NB4 (cell line): ENCODE data around the gene RPL38.

Experiments
- DNase-seq: peaks from one replicate; pipeline ENCODE4 v3.0.0; 2010; ENCODE audit warnings: low read depth
- H3K4me3 ChIP-seq: one replicate; pipeline ENCODE4 v1.5.1; 2011; ENCODE audit warnings: mild to moderate bottlenecking, low read depth, low read length, moderate library complexity
- MAX ChIP-seq: IDR thresholded peaks from 2 replicates; pipeline ENCODE4 v1.6.1; 2011; ENCODE audit warnings: low read depth, low read length
- MYC ChIP-seq: IDR thresholded peaks from 2 replicates; pipeline ENCODE4 v1.6.1; 2011; ENCODE audit warnings: low read depth, low read length
- POLR2A ChIP-seq: IDR thresholded peaks from 2 replicates; pipeline ENCODE4 v1.6.1; 2011; ENCODE audit warnings: mild to moderate bottlenecking; ENCODE audit not compliant: insufficient read length; ENCODE audit errors: extremely low read depth
- TF ChIP-seq, protein P1 (sequence below): IDR thresholded peaks from one replicate; pipeline ENCODE4 v1.5.1; 2012; ENCODE audit warnings: low read depth, low read length

The RPL38 gene

DNA sequence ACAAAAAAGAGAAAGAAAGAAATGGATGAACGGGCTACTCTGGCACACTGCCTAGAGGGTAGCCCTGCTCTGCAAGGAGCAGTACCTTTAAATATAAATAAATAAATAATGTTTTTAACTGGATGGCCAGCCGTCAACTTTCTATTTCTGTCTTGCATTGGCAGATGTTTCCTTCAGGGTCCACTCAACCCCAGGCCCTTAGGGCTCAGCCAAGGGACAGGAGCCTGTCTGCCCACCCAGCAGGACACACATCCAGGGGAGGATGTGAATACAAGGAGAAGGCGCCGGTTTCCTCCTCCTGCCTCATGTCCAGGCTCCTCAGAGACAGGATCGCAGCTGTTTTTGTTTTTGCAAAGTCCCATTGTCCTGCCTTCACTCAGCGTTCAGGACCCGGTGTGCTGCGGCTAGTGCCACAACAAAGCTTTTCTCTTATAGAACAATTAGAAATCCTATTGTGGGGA, 32.5 kb downstream of the RPL38 start:
- TF ChIP-seq MYC = no peak
- no peak overlapping the region for H3K4me3 ChIP-seq
- no peak for DNase-seq

GRCh38 chr17:74237321-74237720, 33.8 kb downstream of the RPL38 start:
- DNase-seq = no peak
- TF ChIP-seq MAX (no peak), POLR2A (no peak), MYC (no peak)
- TF ChIP-seq, protein P1, sequence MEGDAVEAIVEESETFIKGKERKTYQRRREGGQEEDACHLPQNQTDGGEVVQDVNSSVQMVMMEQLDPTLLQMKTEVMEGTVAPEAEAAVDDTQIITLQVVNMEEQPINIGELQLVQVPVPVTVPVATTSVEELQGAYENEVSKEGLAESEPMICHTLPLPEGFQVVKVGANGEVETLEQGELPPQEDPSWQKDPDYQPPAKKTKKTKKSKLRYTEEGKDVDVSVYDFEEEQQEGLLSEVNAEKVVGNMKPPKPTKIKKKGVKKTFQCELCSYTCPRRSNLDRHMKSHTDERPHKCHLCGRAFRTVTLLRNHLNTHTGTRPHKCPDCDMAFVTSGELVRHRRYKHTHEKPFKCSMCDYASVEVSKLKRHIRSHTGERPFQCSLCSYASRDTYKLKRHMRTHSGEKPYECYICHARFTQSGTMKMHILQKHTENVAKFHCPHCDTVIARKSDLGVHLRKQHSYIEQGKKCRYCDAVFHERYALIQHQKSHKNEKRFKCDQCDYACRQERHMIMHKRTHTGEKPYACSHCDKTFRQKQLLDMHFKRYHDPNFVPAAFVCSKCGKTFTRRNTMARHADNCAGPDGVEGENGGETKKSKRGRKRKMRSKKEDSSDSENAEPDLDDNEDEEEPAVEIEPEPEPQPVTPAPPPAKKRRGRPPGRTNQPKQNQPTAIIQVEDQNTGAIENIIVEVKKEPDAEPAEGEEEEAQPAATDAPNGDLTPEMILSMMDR = no peak
- no peak overlapping the region for H3K4me3 ChIP-seq

DNA sequence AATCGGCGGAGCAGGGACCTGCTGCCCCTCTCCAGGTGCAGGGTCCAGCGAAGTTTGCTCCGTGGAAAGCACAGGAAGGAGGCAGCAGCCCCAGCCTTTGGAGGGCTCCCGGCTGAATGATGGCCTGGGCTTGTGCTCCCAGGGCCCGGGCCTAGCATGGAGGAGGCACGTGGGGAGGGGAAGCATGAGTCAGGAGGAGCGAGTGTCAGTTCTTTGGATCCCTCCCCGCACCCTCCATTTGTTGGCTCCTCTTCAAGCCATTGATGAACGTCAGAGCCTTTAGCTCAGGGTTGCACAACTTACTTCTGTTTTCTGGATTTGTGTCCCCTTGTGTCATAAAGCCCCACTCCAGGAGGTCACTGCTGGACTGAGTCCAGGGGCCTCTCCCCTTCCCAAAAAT, 35.7 kb downstream of the RPL38 start:
- peak; percentile 55; the same call in 1 of the 2 replicates for TF ChIP-seq MAX
- TF ChIP-seq, protein P1 = no peak
- peak; percentile 55 for TF ChIP-seq MYC
- no peak for TF ChIP-seq POLR2A
- H3K4me3 ChIP-seq = no peak overlapping the region
- peak; percentile 83 for DNase-seq

GRCh38 chr17:74240618-74241205, 37.2 kb downstream of the RPL38 start:
- no peak for DNase-seq
- no peak for TF ChIP-seq MYC
- no peak for TF ChIP-seq POLR2A
- TF ChIP-seq MAX = no peak
- TF ChIP-seq, protein P1 = no peak
- H3K4me3 ChIP-seq = no peak overlapping the region

- TF ChIP-seq POLR2A (no peak), MYC (no peak), MAX (no peak)
- TF ChIP-seq, protein P1 = no peak
- DNase-seq = no peak
- H3K4me3 ChIP-seq = no peak overlapping the region
These were observed 38.0 kb downstream of the RPL38 start for GRCh38 chr17:74241431-74241830.

DNA sequence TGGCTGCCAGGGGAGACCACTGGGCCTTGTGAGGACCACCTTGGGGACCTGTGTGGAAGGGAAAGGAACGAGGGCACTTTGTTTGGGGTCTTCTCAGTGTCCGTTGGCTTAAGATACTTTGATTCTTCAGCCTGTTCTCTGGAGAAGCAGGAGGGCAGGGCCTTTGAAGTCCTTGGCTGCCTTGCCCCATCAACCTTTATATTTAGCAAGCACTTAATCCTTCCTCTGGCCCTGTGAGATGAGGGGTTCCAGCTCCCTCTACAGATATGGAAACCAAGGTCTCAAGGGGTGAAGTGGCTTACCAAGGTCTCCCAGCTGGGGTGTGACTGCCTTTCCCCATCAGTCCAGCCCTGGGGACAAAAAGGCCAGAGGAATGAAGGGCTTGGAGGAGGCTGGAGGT, 38.4 kb downstream of the RPL38 start:
- no peak for TF ChIP-seq MYC
- TF ChIP-seq POLR2A = no peak
- TF ChIP-seq, protein P1 = no peak
- TF ChIP-seq MAX = no peak
- DNase-seq = no peak
- no peak overlapping the region for H3K4me3 ChIP-seq
